ENCODE results near the gene SEC14L2.
"Not testable (repeated sequence)": the region's sequence is repeated elsewhere in the genome, so short reads cannot be mapped to it uniquely, and the experiment has no call there.

SEC14L2 gene

GRCh38 chr22:30460147-30460546 lies 63.3 kb downstream of the SEC14L2 start:
- DNase-seq: no peak

DNA sequence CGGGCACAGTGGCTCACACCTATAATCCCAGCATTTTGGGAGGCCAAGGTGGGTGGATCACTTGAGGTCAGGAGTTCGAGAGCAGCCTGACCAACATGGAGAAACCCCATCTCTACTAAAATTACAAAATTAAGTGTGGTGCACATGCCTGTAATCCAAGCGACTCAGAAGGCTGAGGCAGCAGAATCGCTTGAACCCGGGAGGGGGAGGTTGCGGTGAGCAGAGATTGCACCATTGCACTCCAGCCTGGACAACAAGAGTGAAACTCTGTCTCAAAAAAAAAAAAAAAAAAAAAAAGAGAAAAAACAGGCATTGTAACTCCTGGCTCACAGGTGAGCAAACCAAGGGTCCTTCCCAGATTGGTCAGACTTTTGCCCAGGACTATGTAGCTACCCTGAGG lies 63.7 kb downstream of the SEC14L2 start:
- DNase-seq: not testable (repeated sequence)

DNA sequence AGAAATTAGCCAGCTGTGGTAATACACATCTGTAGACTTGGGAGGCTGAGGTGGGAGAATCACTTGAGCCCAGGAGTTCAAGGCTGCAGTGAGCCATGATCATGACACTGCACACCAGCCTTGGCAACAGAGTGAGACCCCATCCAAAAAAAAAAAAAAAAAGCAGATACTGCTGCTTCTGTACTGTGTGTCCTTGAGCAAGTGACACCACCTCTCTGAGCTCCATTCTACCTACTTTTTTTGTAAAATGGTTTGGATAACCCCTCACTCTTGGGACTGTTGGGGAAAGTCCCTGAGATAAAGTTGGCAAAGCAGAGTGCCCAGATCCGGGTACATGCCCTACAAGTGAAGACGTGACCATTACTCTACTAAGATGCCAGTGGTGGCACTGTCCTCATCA lies 72.3 kb downstream of the SEC14L2 start:
- no peak for DNase-seq

GRCh38 chr22:30470655-30471054 lies 73.8 kb downstream of the SEC14L2 start:
- DNase-seq: no peak

DNA sequence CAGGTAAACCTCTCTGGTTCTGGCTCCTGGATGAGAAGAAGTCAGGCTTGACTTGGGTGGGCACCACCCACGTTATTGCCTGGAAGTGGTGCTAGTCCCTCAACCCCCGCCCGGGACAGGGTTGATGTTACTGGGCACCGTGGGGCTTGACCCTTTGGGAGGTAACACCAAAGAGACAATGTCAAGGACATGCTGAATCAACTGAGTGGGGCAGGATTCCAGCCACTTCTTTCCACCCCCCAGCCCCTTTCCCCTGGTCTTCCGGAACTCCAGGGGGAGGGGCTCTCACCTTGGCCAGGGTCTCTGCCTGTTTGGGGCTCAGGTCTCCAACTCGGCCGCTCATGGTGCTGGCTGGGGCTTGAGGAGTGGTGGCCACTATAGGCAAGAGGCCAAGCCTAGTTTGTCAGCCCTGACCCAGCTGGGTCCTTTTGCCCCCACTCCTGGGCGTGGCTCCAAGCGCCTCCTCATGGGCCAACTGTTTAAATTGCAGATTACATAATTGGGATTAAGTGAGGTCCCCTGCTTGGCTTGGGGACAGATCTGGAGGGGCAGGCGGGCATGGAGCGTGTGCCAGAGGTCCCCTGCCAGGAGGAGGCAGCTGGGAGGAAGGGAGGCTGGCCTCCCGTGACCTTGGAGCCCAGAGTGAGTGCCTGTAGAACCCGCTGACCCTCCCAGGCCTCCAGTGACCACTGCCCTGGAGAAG lies 74.9 kb downstream of the SEC14L2 start, which contains the start of gene SEC14L3:
TSS of gene SEC14L3 (minus strand) at position 402 of the 703 bp plus-strand sequence. CDS start at position 343, 59 bp downstream.
- no peak for DNase-seq

- no peak for DNase-seq
Observed at GRCh38 chr22:30472994-30473720, 76.3 kb downstream of the SEC14L2 start.

GRCh38 chr22:30474121-30474520 lies 77.3 kb downstream of the SEC14L2 start:
- DNase-seq: no peak

Measured in stimulated activated CD4-positive, alpha-beta T cell treated with anti-CD3 and anti-CD28 coated beads, Interleukin-2, amount 100 ng/mL, for 24 hours (primary cell).